ENCODE measurements around the gene SELENOF. TPM values are rescaled to one million over a fixed set of nuclear protein-coding genes. Genes with fewer than 3 reads are reported as not detected.
A peak's percentile ranks its signal among the peaks of the same experiment; 100 is the strongest.
"Not testable (repeated sequence)": the region's sequence is repeated elsewhere in the genome, so short reads cannot be mapped to it uniquely, and the experiment has no call there.

The SELENOF gene
- total RNA-seq, 1 donor from 2014 or later, result 114 TPM

GRCh38 chr1:86868477-86868876 lies 45.4 kb downstream of the SELENOF start:
- H3K4me1 Mint-ChIP-seq (ENCODE audit: low read depth), result no peaks in the 10 kb centered on the region
- peak overlapping the region; percentile 74 for H3K27ac Mint-ChIP-seq
- H3K27me3 Mint-ChIP-seq, result no peaks in the 10 kb centered on the region
- H3K4me3 Mint-ChIP-seq (ENCODE audit: low read depth), result no peak overlapping the region
- no peak for DNase-seq (ENCODE audit: low spot score, unreplicated experiment)
- H3K36me3 Mint-ChIP-seq (ENCODE audit: insufficient read depth), result peaks cover 8% of the 10 kb centered on the region
- H3K9me3 Mint-ChIP-seq (ENCODE audit: low read depth), result no peaks in the 10 kb centered on the region
- no peak for TF ChIP-seq CTCF (IDR thresholded peaks at IDR 0.05; ENCODE audit: unreplicated experiment)

- not testable (repeated sequence) for DNase-seq (ENCODE audit: low spot score, unreplicated experiment); H3K27me3 Mint-ChIP-seq; H3K4me1 Mint-ChIP-seq (ENCODE audit: low read depth); H3K36me3 Mint-ChIP-seq (ENCODE audit: insufficient read depth); H3K9me3 Mint-ChIP-seq (ENCODE audit: low read depth); H3K4me3 Mint-ChIP-seq (ENCODE audit: low read depth)
- peak overlapping the region; percentile 34 for H3K27ac Mint-ChIP-seq
These were observed 46.6 kb downstream of the SELENOF start for GRCh38 chr1:86867278-86867677.

- Mint-ChIP-seq H3K9me3 (ENCODE audit: low read depth) (no peaks in the 10 kb centered on the region), H3K4me3 (ENCODE audit: low read depth) (no peak overlapping the region), H3K36me3 (ENCODE audit: insufficient read depth) (peaks cover 6% of the 10 kb centered on the region), H3K27ac (no peak overlapping the region), H3K27me3 (no peaks in the 10 kb centered on the region), H3K4me1 (ENCODE audit: low read depth) (no peaks in the 10 kb centered on the region)
- DNase-seq (ENCODE audit: low spot score, unreplicated experiment), result no peak
- no peak for TF ChIP-seq CTCF (IDR thresholded peaks at IDR 0.05; ENCODE audit: unreplicated experiment)
These were observed 47.3 kb downstream of the SELENOF start for GRCh38 chr1:86866665-86867064.

GRCh38 chr1:86865973-86866637 lies 47.8 kb downstream of the SELENOF start:
- Mint-ChIP-seq H3K9me3 (ENCODE audit: low read depth) (no peaks in the 10 kb centered on the region), H3K27me3 (no peaks in the 10 kb centered on the region), H3K36me3 (ENCODE audit: insufficient read depth) (peaks cover 9% of the 10 kb centered on the region), H3K4me3 (ENCODE audit: low read depth) (no peak overlapping the region), H3K4me1 (ENCODE audit: low read depth) (no peaks in the 10 kb centered on the region), H3K27ac (no peak overlapping the region)
- TF ChIP-seq CTCF (IDR thresholded peaks at IDR 0.05; ENCODE audit: unreplicated experiment), result no peak
- DNase-seq (ENCODE audit: low spot score, unreplicated experiment), result no peak

- no peak for DNase-seq (ENCODE audit: low spot score, unreplicated experiment)
- no peak for TF ChIP-seq CTCF (IDR thresholded peaks at IDR 0.05; ENCODE audit: unreplicated experiment)
- Mint-ChIP-seq H3K27me3 (no peaks in the 10 kb centered on the region), H3K4me3 (ENCODE audit: low read depth) (no peak overlapping the region), H3K27ac (no peak overlapping the region), H3K36me3 (ENCODE audit: insufficient read depth) (peaks cover 7% of the 10 kb centered on the region), H3K4me1 (ENCODE audit: low read depth) (peaks cover 2% of the 10 kb centered on the region), H3K9me3 (ENCODE audit: low read depth) (no peaks in the 10 kb centered on the region)
These were observed 51.0 kb downstream of the SELENOF start for GRCh38 chr1:86862920-86863319.

- Mint-ChIP-seq H3K4me3 (ENCODE audit: low read depth) (no peak overlapping the region), H3K9me3 (ENCODE audit: low read depth) (peaks cover 1% of the 10 kb centered on the region), H3K27ac (no peak overlapping the region), H3K27me3 (no peaks in the 10 kb centered on the region), H3K36me3 (ENCODE audit: insufficient read depth) (peaks cover 6% of the 10 kb centered on the region), H3K4me1 (ENCODE audit: low read depth) (peaks cover 2% of the 10 kb centered on the region)
- no peak for DNase-seq (ENCODE audit: low spot score, unreplicated experiment)
- TF ChIP-seq CTCF (IDR thresholded peaks at IDR 0.05; ENCODE audit: unreplicated experiment), result no peak
These were observed 52.5 kb downstream of the SELENOF start for GRCh38 chr1:86861424-86861823.

Measured in progenitor cell of endocrine pancreas (in vitro differentiated cells).